Measurements from ENCODE around the gene OPA3.

GRCh38 chr19:45526143-45526542 is 58.5 kb downstream of the OPA3 start:
- no peak for TF ChIP-seq CTCF (IDR thresholded peaks at IDR 0.05)
- TF ChIP-seq ZFX (IDR thresholded peaks at IDR 0.05; ENCODE audit: borderline replicate concordance), result no peak

Measured in 22Rv1 (cell line).